SU-DHL-6 (cell line): Measurements from ENCODE around the gene PMEL.

Source experiments
- H2AFZ ChIP-seq: fragments of 200-600 bp; sonication (generic); 2 replicates; pipeline ENCODE4 v1.6.1; 2014; ENCODE audit warnings: low read depth, mild to moderate bottlenecking, moderate library complexity, mixed read lengths, antibody characterized with exemption, low read length; ENCODE audit not compliant: severe bottlenecking
- H3F3A ChIP-seq: fragments of 200-600 bp; shearing (Covaris generic); 2 replicates; pipeline ENCODE4 v1.6.0; 2016; ENCODE audit warnings: antibody characterized with exemption, mild to moderate bottlenecking; ENCODE audit not compliant: insufficient read depth
- H3K27ac ChIP-seq: fragments of 200-600 bp; sonication (generic); 2 replicates; pipeline ENCODE4 v1.5.1; 2016; ENCODE audit warnings: low read depth, mild to moderate bottlenecking, low read length, moderate library complexity, mixed read lengths
- H3K27me3 ChIP-seq: fragments of 200-600 bp; sonication (generic), shearing (Covaris generic); 2 replicates; pipeline ENCODE4 v1.6.0; 2014; ENCODE audit warnings: mild to moderate bottlenecking, low read length
- H3K36me3 ChIP-seq: fragments of 200-600 bp; sonication (generic); 2 replicates; pipeline ENCODE4 v1.6.1; 2014; ENCODE audit warnings: mild to moderate bottlenecking, low read length, mixed read lengths
- H3K4me2 ChIP-seq: fragments of 300-600, 200-600 bp; shearing (Covaris generic), sonication (generic); 2 replicates; pipeline ENCODE4 v1.6.0; 2014; ENCODE audit warnings: low read length, low read depth, mild to moderate bottlenecking; ENCODE audit not compliant: poor library complexity, severe bottlenecking
- H3K4me3 ChIP-seq: fragments of 200-600 bp; sonication (generic); 2 replicates; pipeline ENCODE4 v1.5.1; 2014; ENCODE audit warnings: antibody characterized with exemption, low read length, mild to moderate bottlenecking, mixed read lengths; ENCODE audit not compliant: insufficient read depth, poor library complexity, severe bottlenecking
- H3K79me2 ChIP-seq: fragments of 200-600 bp; sonication (generic); 2 replicates; pipeline ENCODE4 v1.6.1; 2014; ENCODE audit warnings: mild to moderate bottlenecking, low read length, moderate library complexity; ENCODE audit not compliant: insufficient read depth
- H3K9ac ChIP-seq: fragments of 200-600 bp; sonication (generic); 2 replicates; pipeline ENCODE4 v1.7.0; 2014; ENCODE audit warnings: mild to moderate bottlenecking, low read length
- H3K9me2 ChIP-seq: fragments of 200-600 bp; sonication (generic); replicated peaks from 2 replicates; pipeline ENCODE4 v1.6.1; 2014; ENCODE audit warnings: low read length; ENCODE audit not compliant: insufficient read depth
- H3K9me3 ChIP-seq: fragments of 200-600 bp; sonication (generic); 2 replicates; pipeline ENCODE4 v1.6.1; 2014; ENCODE audit warnings: low read length, mixed read lengths; ENCODE audit not compliant: insufficient read depth
- H4K20me1 ChIP-seq: fragments of 200-600 bp; sonication (generic); 2 replicates; pipeline ENCODE4 v1.6.1; 2014; ENCODE audit warnings: low read depth, mild to moderate bottlenecking, antibody characterized with exemption, low read length, moderate library complexity, mixed read lengths
- CTCF ChIP-seq: fragments of 200-600 bp; sonication (generic); IDR thresholded peaks from one replicate; pipeline ENCODE4 v1.5.1; 2017; ENCODE audit warnings: antibody characterized with exemption, mild to moderate bottlenecking, low read length, moderate library complexity; ENCODE audit not compliant: insufficient read depth, poor library complexity, severe bottlenecking
- EZH2phosphoT487 ChIP-seq: fragments of 200-600 bp; sonication (generic), shearing (Covaris generic); conservative IDR thresholded peaks from 2 replicates; pipeline ENCODE4 v1.6.1; 2018; ENCODE audit warnings: mild to moderate bottlenecking, antibody characterized with exemption, low read length, moderate library complexity, mixed read lengths

PMEL gene

GRCh38 chr12:55955344-55955743 lies 10.5 kb downstream of the PMEL start:
- Histone ChIP-seq H3K4me3 (no peak overlapping the region), H3K9me2 (no peaks in the 10 kb centered on the region), H3F3A (no peaks in the 10 kb centered on the region), H3K4me2 (no peak overlapping the region), H3K9me3 (no peaks in the 10 kb centered on the region), H3K36me3 (no peaks in the 10 kb centered on the region), H4K20me1 (no peaks in the 10 kb centered on the region), H3K27ac (no peak overlapping the region), H3K9ac (no peak overlapping the region), H3K27me3 (no peaks in the 10 kb centered on the region), H3K79me2 (no peaks in the 10 kb centered on the region), H2AFZ (no peak overlapping the region)
- TF ChIP-seq EZH2phosphoT487 (no peak), CTCF (no peak)

- Histone ChIP-seq H3F3A (no peaks in the 10 kb centered on the region), H3K9me3 (no peaks in the 10 kb centered on the region), H4K20me1 (no peaks in the 10 kb centered on the region), H3K27me3 (no peaks in the 10 kb centered on the region), H2AFZ (no peak overlapping the region), H3K9ac (no peak overlapping the region), H3K4me3 (no peak overlapping the region), H3K27ac (no peak overlapping the region), H3K9me2 (no peaks in the 10 kb centered on the region), H3K79me2 (no peaks in the 10 kb centered on the region), H3K4me2 (no peak overlapping the region), H3K36me3 (peaks cover 6% of the 10 kb centered on the region; the same call in 1 of the 2 replicates)
- TF ChIP-seq CTCF (no peak), EZH2phosphoT487 (no peak)
Measured at GRCh38 chr12:55946553-55946952, 19.3 kb downstream of the PMEL start.

GRCh38 chr12:55942577-55943136 lies 23.2 kb downstream of the PMEL start:
- 0 out of 2 replicates have a peak, but pooled peaks cover 4% of the 10 kb centered on the region for H3F3A ChIP-seq
- H4K20me1 ChIP-seq = no peaks in the 10 kb centered on the region
- no peak overlapping the region for H3K4me3 ChIP-seq

More at GRCh38 chr12:55942577-55943136, 23.2 kb downstream of the PMEL start:
- H3K79me2 ChIP-seq = no peaks in the 10 kb centered on the region
- TF ChIP-seq EZH2phosphoT487 (no peak), CTCF (no peak)
- no peak overlapping the region for H3K4me2 ChIP-seq
- no peaks in the 10 kb centered on the region for H3K27me3 ChIP-seq
- no peak overlapping the region for H3K27ac ChIP-seq
- H3K9me2 ChIP-seq = no peaks in the 10 kb centered on the region
- H3K9me3 ChIP-seq = no peaks in the 10 kb centered on the region
- H3K36me3 ChIP-seq = peaks cover 11% of the 10 kb centered on the region; the same call in 1 of the 2 replicates
- no peak overlapping the region for H2AFZ ChIP-seq
- H3K9ac ChIP-seq = no peak overlapping the region
